IMR-90 (cell line): ENCODE results near the gene MAML2. TPM values are rescaled to one million over a fixed set of nuclear protein-coding genes. Genes with fewer than 3 reads are reported as not detected.

Experiments used
- ATAC-seq: fragments of 200-7000 bp; cut with Tn5 transposase; 2 replicates; pipeline ENCODE4 v1.9.1; 2020; ENCODE audit warnings: low read depth, mild to moderate bottlenecking, moderate library complexity
- BruUV-seq: library from RNA; stranded (reverse); fragments of 400-500 nt; replicated peaks from 2 replicates; lab custom pipeline; 2021; lab: Mats Ljungman, UMichigan
- CTCF ChIA-PET: fragments of 300-600 bp; formaldehyde crosslinking; extraction: SDS; loops from one replicate; lab custom pipeline; 2021; ENCODE audit warnings: antibody characterized with exemption; lab: Yijun Ruan, JAX
- POLR2A ChIA-PET: fragments of 300-600 bp; sonication (Branson Sonifier 250); formaldehyde crosslinking; loops from one replicate; lab custom pipeline; 2022; ENCODE audit warnings: antibody characterized with exemption; ENCODE audit not compliant: unreplicated experiment; lab: Charles Lee
- DNase-seq: peaks from one replicate; pipeline ENCODE4 v3.0.0; 2013
- H2AFZ ChIP-seq: replicated peaks from 2 replicates; pipeline ENCODE3; 2013; ENCODE audit warnings: low read length, mild to moderate bottlenecking; ENCODE audit not compliant: poor library complexity
- H2AK5ac ChIP-seq: 2 replicates; pipeline ENCODE4 v1.6.1; 2013; ENCODE audit warnings: low read depth, low read length, inconsistent platforms
- H2AK9ac ChIP-seq: replicated peaks from 2 replicates; pipeline ENCODE3; 2013; ENCODE audit warnings: mild to moderate bottlenecking, low read depth, low read length, moderate library complexity; ENCODE audit not compliant: poor library complexity
- H2BK120ac ChIP-seq: 2 replicates; pipeline ENCODE4 v1.6.1; 2013; ENCODE audit warnings: low read depth, low read length, inconsistent platforms
- H2BK15ac ChIP-seq: 3 replicates; pipeline ENCODE4 v1.6.1; 2013; ENCODE audit warnings: low read depth, low read length, inconsistent platforms
- H2BK20ac ChIP-seq: 2 replicates; pipeline ENCODE4 v1.6.1; 2013; ENCODE audit warnings: low read depth, mild to moderate bottlenecking, inconsistent platforms, low read length, moderate library complexity
- H2BK5ac ChIP-seq: 2 replicates; pipeline ENCODE4 v1.6.1; 2013; ENCODE audit warnings: mild to moderate bottlenecking, low read depth, low read length, inconsistent platforms; ENCODE audit not compliant: poor library complexity, severe bottlenecking
- H3K14ac ChIP-seq: replicated peaks from 2 replicates; pipeline ENCODE4 v1.6.1; 2013; ENCODE audit warnings: low read depth, low read length, inconsistent platforms
- H3K18ac ChIP-seq: 2 replicates; pipeline ENCODE4 v1.6.1; 2013; ENCODE audit warnings: low read depth, low read length, control low read depth
- H3K23ac ChIP-seq: 2 replicates; pipeline ENCODE4 v1.6.1; 2013; ENCODE audit warnings: low read depth, low read length, inconsistent platforms
- H3K27ac ChIP-seq: 2 replicates; pipeline ENCODE4 v1.5.1; 2013; ENCODE audit warnings: mild to moderate bottlenecking, control low read depth, low read length; ENCODE audit not compliant: insufficient read depth
- H3K27me3 ChIP-seq: 2 replicates; pipeline ENCODE4 v1.6.1; 2013; ENCODE audit warnings: low read length; ENCODE audit not compliant: control insufficient read depth, insufficient read depth
- H3K36me3 ChIP-seq: 2 replicates; pipeline ENCODE4 v1.6.1; 2013; ENCODE audit warnings: low read length, mixed read lengths; ENCODE audit not compliant: control insufficient read depth, insufficient read depth
- H3K4ac ChIP-seq: 2 replicates; pipeline ENCODE4 v1.6.1; 2013; ENCODE audit warnings: low read depth, low read length, inconsistent platforms
- H3K4me1 ChIP-seq: 2 replicates; pipeline ENCODE4 v1.6.1; 2013; ENCODE audit warnings: low read length, mixed read lengths; ENCODE audit not compliant: control insufficient read depth, insufficient read depth
- H3K4me2 ChIP-seq: 2 replicates; pipeline ENCODE4 v1.6.1; 2013; ENCODE audit warnings: low read depth, mild to moderate bottlenecking, control low read depth, low read length, moderate library complexity
- H3K4me3 ChIP-seq: 2 replicates; pipeline ENCODE4 v1.5.1; 2013; ENCODE audit warnings: low read depth, mild to moderate bottlenecking, control low read depth, low read length, moderate library complexity; ENCODE audit not compliant: insufficient read depth
- H3K56ac ChIP-seq: 2 replicates; pipeline ENCODE4 v1.6.1; 2013; ENCODE audit warnings: low read length, inconsistent platforms; ENCODE audit not compliant: insufficient read depth; ENCODE audit errors: extremely low read depth
- H3K79me1 ChIP-seq, 2 experiments: 2 replicates each; pipeline ENCODE4 v1.6.1; 2013; ENCODE audit warnings: low read length in 2 of 2, inconsistent platforms in 1 of 2, low read depth in 1 of 2
- H3K9ac ChIP-seq: 2 replicates; pipeline ENCODE4 v1.6.1; 2013; ENCODE audit warnings: low read depth, low read length, control low read depth
- H3K9me1 ChIP-seq: 2 replicates; pipeline ENCODE4 v1.6.1; 2013; ENCODE audit warnings: low read length, inconsistent platforms; ENCODE audit not compliant: insufficient read depth
- H3K9me3 ChIP-seq: 2 replicates; pipeline ENCODE4 v1.6.1; 2013; ENCODE audit warnings: low read length; ENCODE audit not compliant: control insufficient read depth, insufficient read depth
- H4K20me1 ChIP-seq: 2 replicates; pipeline ENCODE4 v1.6.1; 2013; ENCODE audit warnings: low read length, inconsistent platforms; ENCODE audit not compliant: insufficient read depth
- H4K5ac ChIP-seq: 2 replicates; pipeline ENCODE4 v1.6.1; 2013; ENCODE audit warnings: mild to moderate bottlenecking, low read depth, low read length, control low read depth
- H4K8ac ChIP-seq, 2 experiments: 2 replicates each; pipeline ENCODE4 v1.6.1; 2013; ENCODE audit warnings: low read depth in 2 of 2, low read length in 2 of 2, control low read depth in 1 of 2, inconsistent platforms in 1 of 2
- H4K91ac ChIP-seq: 2 replicates; pipeline ENCODE4 v1.6.1; 2013; ENCODE audit warnings: low read depth, low read length, inconsistent platforms; ENCODE audit not compliant: insufficient read depth
- CHD1 ChIP-seq: IDR thresholded peaks from 2 replicates; pipeline ENCODE4 v1.6.1; 2012; ENCODE audit warnings: low read depth, low read length, improper control_type of control experiment
- MAZ ChIP-seq: IDR thresholded peaks from 2 replicates; pipeline ENCODE4 v1.6.1; 2012; ENCODE audit warnings: low read depth, mild to moderate bottlenecking, low read length, improper control_type of control experiment, moderate library complexity, borderline replicate concordance
- WGBS, 2 experiments: methylation state at CpG; one replicate each; pipeline versions ENCODE4 v1.1.5 to v1.1.7; 2013; ENCODE audit warnings: missing lambda C conversion rate in 2 of 2; ENCODE audit not compliant: insufficient read length in 1 of 2; ENCODE audit errors: extremely low coverage in 2 of 2; 5-methylcytosine and 5-hydroxymethylcytosine counted together
- dilution Hi-C: fragments of 300-500 bp; cut with HindIII; formaldehyde crosslinking; loops from one replicate; pipeline ENCODE4 v1.14.3; 2018; ENCODE audit warnings: low sequenced_read_pairs; ENCODE audit not compliant: unreplicated experiment
- in situ Hi-C: fragments of 300-500 bp; cut with MboI; formaldehyde crosslinking; loops from 3 replicates; pipeline ENCODE4 v1.14.3; 2019; ENCODE audit warnings: low sequenced_read_pairs, inconsistent platforms, mixed read lengths
- intact Hi-C: fragments of 100-400 bp; cut with micrococcal nuclease; formaldehyde crosslinking; loops from 2 replicates; pipeline ENCODE4 v1.10.0; 2022
- polyA plus RNA-seq, 3 experiments: library from polyadenylated mRNA; depleted of rRNA; stranded (reverse); fragments of >200 nt; gene quantifications; 2 replicates each; pipeline ENCODE4 v1.2.3, GENCODE V29; 2012; ENCODE audit warnings: low replicate concordance in 1 of 3
- total RNA-seq: library from RNA; depleted of rRNA; stranded (reverse); fragments of >200 nt; gene quantifications from 2 replicates; pipeline ENCODE4 v1.2.3, GENCODE V29; 2012

The MAML2 gene
- total and polyA plus RNA-seq, 2 of the 4 experiments (the other 2 are of a cell fraction) = 15.0 to 19.5 TPM

DNA sequence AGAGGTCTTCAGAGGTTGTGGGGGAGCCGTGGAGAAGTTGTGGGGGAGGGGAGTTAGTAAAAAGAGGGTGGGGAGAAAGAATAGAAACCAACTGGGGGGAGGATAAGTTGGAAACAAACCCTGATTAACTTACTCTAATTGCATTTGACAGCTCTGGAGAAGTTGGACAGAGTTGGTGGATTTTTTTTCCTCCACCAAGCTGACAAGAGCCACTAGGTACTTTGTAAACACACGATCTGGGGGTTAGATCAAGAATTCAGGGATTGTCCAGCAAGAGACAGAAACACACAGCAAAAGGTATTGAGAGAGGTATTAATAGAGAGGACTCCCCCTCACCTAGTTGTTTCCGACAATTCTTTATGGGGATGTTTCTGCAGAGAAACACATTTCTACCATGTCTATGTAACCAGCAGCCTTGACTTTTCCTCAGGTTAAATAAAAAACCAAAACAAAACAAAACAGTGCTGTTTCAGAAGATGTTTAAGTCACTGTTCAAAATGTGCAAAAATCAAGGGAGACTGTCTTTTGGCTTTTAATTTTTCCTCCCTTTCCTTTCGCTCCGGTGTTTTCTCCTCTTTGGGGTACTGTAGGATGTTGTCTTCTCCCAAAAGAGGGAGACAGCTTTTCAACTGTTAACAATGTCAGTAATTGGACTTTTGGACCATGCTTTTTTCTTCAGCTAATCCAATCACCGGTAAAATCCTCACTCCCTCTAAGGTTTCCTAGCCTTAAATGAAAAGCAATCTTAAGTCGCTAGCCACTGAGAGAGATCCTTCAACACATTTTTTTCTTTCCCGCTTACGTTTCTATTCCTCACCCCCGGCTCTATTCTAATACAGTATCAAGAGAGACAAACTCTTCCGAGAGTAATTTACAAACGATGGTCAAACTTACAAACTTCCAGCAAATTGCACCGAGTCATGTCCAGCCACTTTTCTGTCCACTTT lies 708 bp downstream of the MAML2 start:
- intact Hi-C loops = loop anchor here (1.0 to 5.0 kb wide), 6 partner anchors 35 to 551 kb away; partner anchors contain the start of genes CEP57 and MTMR2
- dilution Hi-C loops = no loop called here
- POLR2A ChIA-PET = interaction anchor here (1.0 to 1.2 kb wide), 3 partner anchors 99 to 286 kb away, joined by 3 read pairs; no protein-coding TSS in a partner anchor

More for the DNA sequence above, 708 bp downstream of the MAML2 start:
- peak overlapping the region; percentile 85 for H2BK120ac ChIP-seq
- H2AK9ac ChIP-seq = peak overlapping the region; percentile 80
- peaks cover 2% of the 10 kb centered on the region; the same call in 1 of the 2 replicates for H4K20me1 ChIP-seq
- peak overlapping the region; percentile 94 for H3K27ac ChIP-seq
- peaks cover 14% of the 10 kb centered on the region for H3K4me1 ChIP-seq
- CTCF ChIA-PET = interaction anchor here (0.5 to 5.1 kb wide), 54 partner anchors 10 to 564 kb away, joined by 3 to 34 read pairs (median 5); partner anchors contain the start of genes CCDC82 and JRKL
- H2AK5ac ChIP-seq = peak overlapping the region; percentile 80
- peaks cover 7% of the 10 kb centered on the region for H3K9me1 ChIP-seq
- peak overlapping the region; percentile 96 for H3K4me2 ChIP-seq
- peak overlapping the region; percentile 95 for H3K23ac ChIP-seq
- no peak for ATAC-seq
- peak overlapping the region; percentile 77 for H2BK20ac ChIP-seq
- peak overlapping the region; percentile 91 for H3K14ac ChIP-seq
- H4K5ac ChIP-seq = peak overlapping the region; percentile 91
- H3K4me3 ChIP-seq = peak overlapping the region; percentile 92
- no peaks in the 10 kb centered on the region for H3K9me3 ChIP-seq
- peak overlapping the region; percentile 95 for H3K9ac ChIP-seq
- peak overlapping the region; percentile 84 for H4K91ac ChIP-seq
- TSS peak; percentile 77 for BruUV-seq
- no peak for DNase-seq
- in situ Hi-C loops = loop anchor here (5.0 kb wide), 2 partner anchors 180 to 290 kb away; no protein-coding TSS in a partner anchor
- H2BK15ac ChIP-seq = peak overlapping the region; percentile 82
- H4K8ac ChIP-seq = peak overlapping the region; percentile 32 to 85
- no CpG with 5 or more reads among the region's 13 CpGs for WGBS, 2 experiments
- H3K27me3 ChIP-seq = no peaks in the 10 kb centered on the region
- peak overlapping the region; percentile 93 for H3K4ac ChIP-seq
- peak overlapping the region; percentile 83 for H2AFZ ChIP-seq
- H3K36me3 ChIP-seq = peaks cover 2% of the 10 kb centered on the region
- peaks cover 21 to 57% of the 10 kb centered on the region in 2 experiments; a peak in 3 of 4 replicates for H3K79me1 ChIP-seq
- peak overlapping the region; percentile 97 for H3K18ac ChIP-seq
- TF ChIP-seq CHD1 (0 out of 2 replicates have a peak, but pooled peaks have one; percentile 27), MAZ (no peak)
- peak overlapping the region; percentile 92 for H2BK5ac ChIP-seq
- peak overlapping the region; percentile 95 for H3K56ac ChIP-seq
